GM12801 (cell line): Measurements from ENCODE around the gene RSAD2.

Source experiments
- CTCF ChIP-seq: IDR thresholded peaks from one replicate; pipeline ENCODE4 v1.5.1; 2011; ENCODE audit warnings: control low read depth; ENCODE audit not compliant: insufficient read length; ENCODE audit errors: extremely low read depth

Gene RSAD2

DNA sequence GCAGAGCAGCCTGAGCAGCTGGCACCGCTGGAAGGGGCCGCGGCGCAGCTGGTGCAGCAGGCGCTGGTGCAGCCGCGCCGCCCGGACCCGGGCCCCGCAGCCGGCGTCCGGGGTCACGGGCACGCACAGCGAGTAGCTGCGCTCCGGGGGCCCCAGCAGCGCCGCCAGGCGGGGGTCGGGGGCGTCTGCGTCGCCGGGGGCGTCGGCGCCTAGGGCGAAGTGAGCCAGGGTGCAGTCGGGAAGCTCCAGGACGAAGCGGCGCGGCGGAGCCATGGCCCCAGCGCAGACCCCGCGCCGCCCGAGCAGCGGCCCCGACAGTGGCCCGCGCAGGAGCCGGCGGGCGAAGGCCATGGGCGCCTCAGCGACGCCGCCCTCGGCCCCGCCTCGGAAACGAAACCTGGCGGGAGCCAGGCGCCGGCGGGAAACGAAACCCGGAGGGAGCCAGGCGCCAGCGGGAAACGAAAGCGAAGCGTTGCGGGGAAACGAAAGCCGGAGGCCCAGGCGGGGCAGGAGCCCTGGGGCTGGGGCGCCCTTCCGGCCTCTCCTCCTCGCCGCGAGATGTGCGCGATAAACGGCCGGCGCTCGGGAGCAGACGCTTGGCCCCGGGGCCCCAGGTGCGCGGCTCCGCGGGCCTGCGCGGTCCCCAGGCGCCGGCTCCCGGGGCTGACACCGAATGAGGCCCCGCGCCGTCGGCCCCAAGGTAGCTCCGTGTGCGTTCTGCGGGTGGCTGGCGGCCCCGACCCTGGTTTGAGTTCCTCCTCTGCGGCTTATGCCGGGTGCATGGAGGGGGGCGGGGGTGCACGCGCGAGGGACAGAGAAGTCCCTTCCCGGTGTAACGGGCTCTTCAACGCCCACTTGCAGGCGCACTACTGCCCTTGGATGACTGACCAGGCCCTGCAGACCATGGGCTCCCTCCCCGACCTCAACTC, 12.0 kb upstream of the RSAD2 start, which contains the start of gene CMPK2:
CMPK2 (minus strand) TSS at position 562 of the 929 bp plus-strand sequence; CDS start at position 351, 211 bp downstream.
- TF ChIP-seq CTCF = no peak

GRCh38 chr2:6866275-6866671, 11.3 kb upstream of the RSAD2 start:
- TF ChIP-seq CTCF = no peak

DNA sequence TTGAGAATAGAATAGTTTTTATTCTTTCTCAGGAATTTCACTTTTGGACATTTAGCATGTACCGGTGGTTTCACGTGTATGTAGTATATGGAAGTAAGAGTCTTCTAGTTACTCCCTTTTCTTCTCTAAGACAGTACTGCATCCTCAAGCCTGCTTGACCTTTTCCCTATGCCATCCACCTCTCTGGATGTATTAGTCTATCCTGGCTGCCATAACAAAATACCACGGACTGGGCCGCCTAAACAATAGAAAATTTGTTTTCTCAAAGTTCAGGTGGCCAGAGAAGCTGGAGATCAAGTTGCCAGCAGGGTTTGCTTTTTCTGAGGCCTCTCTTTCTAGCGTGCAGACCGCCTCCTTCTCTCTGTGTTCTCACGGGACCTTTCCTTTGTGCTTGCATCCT, 10.6 kb upstream of the RSAD2 start:
- TF ChIP-seq CTCF = no peak

DNA sequence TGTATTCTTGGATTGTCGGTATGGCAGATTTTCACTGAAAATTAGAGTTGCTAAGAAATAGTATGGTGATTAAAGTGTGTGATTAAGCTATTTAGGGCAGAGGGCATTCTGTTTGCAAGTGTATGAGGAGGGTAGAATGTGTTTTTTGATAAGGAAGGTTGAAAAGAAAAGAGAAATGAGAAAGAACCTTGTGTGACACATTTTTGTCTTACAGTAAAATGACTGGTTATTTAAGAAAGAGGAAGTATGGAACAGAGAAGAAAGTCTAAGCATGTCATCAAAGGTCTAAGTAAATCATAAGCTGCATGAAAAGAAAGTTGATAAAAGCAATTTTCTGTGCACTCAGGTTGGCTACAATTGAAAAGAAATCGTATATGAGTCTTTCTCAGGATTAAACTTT, 5.2 kb upstream of the RSAD2 start:
- TF ChIP-seq CTCF = no peak

- TF ChIP-seq CTCF = no peak
Measured at GRCh38 chr2:6874032-6874431, 3.5 kb upstream of the RSAD2 start.

- no peak for TF ChIP-seq CTCF
Measured at GRCh38 chr2:6876309-6876708, 1.3 kb upstream of the RSAD2 start.

GRCh38 chr2:6878549-6878948, 972 bp downstream of the RSAD2 start:
- TF ChIP-seq CTCF = no peak
